GOT3 (cell line): Measurements from ENCODE around the gene XDH.

ENCODE experiments used
- DNase-seq: peaks from one replicate; lab custom pipeline; 2025; ENCODE audit warnings: mixed read lengths; lab: John Stamatoyannopoulos, UW

XDH gene

DNA sequence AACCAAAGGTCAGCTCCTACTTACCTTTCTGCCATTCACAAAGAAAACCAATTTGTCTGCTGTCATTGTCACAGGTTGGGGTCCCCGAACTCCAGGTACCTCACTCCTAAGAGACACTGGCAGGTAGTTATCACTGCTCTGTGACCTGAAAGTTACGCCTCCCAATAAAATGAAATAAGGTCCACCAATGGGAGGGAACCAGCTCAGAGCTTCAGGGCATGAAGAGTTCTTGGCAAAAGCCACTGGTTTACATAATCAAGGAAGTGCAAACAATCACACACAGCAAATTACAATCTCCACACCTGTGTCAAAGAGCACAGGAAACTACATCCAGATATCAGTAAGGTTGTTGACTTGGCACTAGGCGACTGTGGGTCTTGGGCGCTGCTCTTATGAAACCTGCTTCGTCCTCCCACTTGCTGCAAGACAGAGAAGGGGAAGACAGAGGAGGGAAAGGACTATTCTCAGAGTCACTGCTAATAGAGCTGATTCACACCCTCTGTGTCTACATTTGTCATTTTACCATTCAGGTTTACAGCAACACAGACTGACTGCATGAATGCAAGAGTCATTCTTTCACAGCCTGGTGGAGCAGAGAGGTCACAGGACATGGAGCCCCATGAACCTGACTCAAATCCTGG is at the start of gene XDH:
XDH (minus strand) TSS at position 142 of the 641 bp plus-strand sequence; CDS start at position 66, 76 bp downstream.
- no peak for DNase-seq

DNA sequence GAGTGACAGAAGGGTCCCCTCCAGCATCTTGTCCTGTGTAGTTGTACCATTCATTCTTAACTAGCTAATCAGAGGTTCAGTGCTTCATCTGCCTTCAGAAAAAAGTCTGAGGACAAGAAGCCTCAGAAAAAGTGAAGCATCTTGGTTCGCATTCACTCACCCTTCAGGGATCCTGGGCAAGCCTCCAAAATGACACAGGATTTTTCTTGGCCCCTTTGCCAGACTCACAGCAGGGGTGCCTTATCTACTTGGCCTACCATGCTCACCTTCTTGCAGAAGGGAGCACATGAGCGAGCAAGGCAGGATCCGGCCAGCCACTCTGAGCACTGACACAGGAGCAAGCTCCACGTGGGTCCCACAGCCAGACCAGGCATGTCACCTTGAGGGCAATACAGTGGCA is 43.1 kb upstream of the XDH start:
- DNase-seq, result no peak

DNA sequence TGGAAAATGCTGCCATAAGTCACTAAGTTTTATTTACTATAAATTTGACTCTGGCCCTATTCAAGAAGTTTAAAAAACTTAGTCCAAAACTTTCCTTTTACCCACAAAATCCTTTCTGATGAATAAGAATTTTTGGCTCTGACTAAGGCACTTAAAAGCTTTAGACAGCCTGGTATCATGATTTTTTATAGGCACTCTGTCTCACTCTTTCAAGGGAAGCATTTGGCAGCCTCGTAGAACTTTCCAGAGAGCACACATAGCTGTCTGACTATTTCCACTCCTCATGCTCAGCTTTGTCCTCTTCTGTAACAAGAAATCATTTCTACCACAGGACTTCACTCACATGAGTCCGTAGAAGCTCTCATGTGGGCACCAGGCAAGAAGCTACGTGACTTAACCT is 32.3 kb upstream of the XDH start:
- no peak for DNase-seq

DNA sequence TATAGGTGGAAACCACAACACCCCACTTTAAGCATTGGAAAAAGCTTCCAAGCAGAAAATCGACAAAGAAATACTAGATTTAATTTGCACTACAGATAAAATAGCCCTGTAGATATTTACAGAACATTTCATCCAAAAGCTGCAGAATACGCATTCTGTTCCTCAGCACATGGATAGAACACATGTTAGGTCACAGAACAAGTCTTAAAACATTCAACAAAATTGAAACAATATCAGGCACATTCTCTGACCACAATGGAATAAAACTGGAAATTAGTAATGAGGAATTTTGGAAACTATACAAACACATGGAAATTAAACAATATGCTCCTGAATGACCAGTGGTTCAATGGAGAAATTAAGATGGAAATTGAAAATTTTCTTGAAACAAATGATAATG is 27.8 kb upstream of the XDH start:
- DNase-seq, result no peak

DNA sequence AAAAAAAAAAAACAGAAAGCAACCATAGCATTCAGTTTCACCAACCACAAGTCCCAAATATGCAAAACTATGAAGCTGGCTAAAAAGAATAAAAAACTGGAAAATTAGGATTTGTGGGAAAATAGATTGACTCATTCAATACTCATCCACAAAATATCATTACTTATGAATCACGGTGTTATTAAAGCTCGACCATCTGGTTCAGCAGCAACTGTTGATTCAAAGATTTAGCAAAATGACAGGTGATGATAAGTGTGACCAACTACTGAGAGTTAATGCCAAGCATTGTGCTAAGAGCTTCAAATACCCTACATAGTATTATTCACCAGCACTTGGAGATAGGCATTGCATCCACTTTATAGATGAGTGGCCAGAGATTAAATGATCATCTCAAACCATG is 26.2 kb upstream of the XDH start:
- DNase-seq, result no peak

DNA sequence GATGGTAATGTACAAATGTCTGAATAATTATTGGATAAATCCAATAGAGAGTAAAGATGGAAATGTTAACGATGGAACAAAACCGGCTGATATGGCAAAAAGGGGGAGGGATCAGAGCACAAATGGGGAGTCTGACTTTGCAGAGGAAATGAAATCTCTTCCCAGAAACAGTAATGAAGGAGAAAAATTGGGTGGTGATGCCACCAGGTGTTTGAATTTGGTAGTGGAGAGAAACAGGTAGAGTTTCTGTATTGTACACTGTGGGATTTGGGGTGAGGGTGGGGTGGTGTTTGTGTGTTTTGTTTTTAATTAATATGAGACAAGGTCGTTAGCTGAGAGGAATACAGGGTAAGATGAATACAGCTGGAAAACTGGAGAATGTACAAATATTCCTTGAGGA is 20.4 kb upstream of the XDH start:
- no peak for DNase-seq

DNA sequence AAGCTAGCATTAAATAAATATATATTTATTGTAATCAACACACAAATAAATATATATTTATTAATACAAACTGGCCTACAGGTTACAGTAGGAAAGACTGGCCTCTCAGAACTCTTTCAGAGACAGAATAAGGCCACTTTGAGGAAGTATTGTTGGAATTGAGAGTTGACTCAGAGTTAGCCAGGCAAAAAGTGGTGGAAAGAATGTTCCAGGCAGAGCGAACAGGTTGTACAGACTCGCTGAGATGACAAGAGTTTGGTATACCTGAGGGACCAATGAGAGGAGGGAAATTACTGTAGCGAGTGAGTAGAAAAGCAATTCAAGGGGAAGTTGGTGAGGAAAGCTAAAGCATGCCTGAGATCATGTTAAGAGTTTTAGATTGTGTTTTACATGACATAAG is 19.0 kb upstream of the XDH start:
- no peak for DNase-seq

DNA sequence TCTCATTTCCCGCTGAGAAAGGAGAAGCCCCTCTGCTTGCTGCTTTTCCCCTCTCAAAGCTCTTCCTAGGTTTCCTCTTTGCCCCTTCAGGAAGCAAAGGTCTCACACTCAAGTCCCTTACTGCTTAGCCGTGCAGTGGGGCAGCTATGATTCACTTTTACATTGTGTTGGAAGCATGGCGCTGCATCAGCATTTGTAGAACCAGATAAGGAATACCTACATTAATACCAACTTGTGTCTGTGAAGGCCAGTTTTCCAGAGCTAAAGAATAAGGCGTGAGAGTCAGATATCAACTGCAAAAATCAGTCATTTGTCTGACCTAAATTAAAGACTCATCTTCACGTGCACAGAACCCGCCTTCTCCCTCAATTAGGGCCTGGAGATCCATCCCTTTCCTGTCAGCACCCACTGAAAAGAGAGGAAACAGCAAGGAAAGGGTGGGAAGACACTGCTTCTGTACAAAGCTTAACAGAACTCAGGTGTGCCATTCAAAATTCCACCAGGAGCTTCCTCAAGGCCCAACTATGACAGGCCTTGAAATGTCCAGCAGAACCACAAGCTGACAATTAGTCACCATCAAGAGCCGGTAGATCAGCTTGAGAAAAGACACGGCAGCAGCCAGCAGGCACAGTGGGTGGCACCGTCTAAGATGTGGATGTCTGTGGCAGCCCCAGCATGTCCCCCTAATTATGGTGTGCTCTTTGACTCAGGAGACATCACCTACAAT is 16.1 kb upstream of the XDH start:
- no peak for DNase-seq

DNA sequence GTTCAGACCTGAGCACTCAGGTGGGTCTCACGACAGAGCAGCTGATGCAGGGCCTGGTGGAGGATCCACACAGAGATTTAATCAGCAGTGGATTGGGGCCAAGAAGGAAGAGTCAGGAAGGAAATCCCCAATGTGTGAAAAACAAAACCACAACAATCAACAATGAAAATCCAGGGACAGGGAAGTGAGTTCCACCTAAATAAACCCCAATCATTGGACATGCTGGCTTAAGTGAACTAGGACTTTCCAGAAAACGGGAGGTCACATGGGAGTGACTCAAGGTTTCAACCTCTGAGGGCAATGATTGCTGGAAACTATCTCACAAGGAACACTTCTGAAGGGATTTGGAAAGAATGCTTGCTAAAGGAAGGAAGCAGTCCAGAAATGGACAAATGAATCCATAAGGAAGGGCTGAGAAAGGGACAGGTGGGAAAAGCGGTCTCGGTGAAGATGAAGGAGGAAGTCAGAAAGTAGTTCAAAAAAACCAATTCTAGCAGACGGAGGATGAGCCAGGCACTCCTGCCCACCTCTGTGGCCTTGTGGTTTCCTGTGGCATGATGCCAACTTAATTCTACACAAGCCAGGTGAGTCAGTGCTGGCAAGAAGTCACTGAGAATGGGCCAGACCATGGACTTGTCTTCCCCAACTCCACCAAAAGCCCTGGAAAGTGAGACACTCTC is 15.4 kb upstream of the XDH start:
- no peak for DNase-seq

DNA sequence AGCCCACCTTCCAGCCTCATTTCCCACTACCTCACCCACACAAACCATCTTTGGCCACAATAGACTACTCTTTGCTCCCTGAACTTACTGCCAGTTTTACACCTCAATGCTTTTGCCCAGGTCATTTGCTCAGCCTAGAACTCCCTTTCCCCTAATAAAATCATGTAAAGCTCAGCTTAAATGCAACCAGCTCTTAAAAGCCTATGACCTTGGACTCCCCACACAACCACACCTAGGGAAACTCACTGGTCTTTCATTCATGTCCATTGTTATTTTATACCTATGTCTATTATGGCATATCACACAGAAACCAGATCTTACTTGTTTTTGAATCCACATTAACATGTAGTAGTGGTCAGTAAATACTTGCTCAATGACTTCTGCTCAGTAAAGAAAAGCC is 14.5 kb upstream of the XDH start:
- no peak for DNase-seq

DNA sequence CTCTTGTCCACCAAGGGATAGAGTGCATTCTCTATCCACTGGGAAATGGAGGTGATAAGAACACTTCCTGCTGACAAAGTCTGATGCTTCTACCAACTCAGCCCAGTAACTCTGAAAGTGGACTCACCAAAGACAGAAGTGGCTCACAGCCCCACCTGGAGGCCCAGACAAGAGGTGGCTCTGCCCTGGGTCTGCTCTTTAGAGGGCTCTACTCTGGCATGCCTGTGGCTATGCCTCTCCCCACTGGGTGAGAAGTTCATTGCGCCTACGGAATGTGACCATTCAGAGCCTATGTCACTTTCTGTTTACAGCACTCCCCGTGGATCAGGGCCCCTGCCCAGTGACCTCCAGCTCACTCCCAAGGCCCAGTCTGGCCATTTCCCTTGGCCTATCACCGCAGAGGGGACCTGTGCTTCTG is 13.5 kb upstream of the XDH start:
- no peak for DNase-seq

DNA sequence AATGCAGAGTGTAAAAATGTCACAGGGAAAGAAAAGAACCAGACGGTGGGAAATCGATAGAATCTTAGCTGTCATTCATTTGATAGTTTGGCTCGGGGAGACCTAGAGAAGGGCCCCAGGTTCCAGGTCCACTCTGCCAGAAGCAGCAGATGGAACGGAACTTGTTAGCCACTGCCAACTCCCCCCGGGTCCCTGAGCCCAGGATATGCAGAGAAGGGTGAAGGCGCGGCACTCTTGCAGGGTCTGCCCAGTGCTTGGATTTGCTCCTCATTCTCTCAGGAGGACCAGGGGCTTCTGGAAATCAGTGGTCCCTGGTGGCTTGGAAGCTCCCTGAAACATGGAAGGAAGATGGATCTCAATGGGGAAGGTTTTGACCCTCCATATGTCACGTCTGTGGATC is 11.6 kb upstream of the XDH start:
- DNase-seq, result no peak

DNA sequence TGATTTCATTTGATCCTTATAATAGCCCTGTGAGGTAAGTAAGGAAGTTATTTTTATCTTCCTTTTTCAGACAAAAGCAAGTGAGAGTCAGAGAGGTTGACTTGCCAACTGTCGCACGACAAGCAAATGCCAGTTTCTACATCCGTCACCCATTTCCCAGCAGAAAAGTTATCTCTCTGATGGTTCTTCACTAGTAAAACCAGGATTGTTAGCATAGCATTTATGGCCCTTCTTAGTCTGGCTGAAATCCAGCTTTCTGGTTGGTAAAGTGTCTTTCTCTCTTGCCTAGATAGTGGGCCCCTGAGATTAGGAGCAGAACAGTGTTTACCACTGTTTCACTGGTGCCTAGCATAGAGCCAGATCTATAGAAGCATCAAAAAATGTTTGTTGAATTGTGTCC is 7.1 kb upstream of the XDH start:
- DNase-seq, result no peak

DNA sequence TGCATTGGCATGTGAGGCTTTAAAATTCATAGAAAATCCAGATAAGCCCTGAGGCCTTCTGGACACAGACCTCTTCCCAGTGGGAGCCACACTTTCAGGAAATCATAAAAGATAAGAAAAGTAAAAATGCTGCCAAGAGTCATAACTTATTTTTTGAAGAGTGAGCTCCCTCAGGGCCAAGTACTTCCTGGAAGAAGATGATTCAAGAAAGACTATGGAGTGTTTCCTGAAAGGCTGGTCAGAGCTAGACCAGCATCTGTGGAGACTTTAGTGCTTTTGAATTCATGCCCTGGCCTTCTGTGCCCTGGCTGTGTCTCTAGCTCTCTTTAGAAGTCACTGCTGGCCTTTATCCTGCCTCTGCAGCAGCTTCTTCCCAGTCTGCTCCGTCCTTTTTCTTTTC is 6.4 kb upstream of the XDH start:
- no peak for DNase-seq

DNA sequence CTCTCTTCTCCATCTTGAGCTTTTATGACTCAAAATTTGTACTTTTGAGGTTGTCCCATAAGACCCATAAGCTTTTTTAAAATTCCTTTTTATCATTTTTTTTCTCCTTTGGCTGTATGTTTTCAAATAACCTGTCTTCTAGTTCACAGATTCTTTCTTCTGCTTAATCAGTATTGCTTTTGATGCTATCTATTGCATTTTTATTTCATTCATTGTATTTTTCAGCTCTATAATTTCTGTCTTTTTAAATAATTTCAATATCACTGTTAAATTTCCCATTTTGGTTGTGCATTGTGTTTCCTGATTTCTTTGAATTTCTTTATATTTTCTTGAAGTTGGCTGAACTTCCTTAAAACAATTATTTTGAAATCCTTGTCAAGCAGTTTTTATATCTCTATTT is 4.8 kb upstream of the XDH start:
- no peak for DNase-seq

DNA sequence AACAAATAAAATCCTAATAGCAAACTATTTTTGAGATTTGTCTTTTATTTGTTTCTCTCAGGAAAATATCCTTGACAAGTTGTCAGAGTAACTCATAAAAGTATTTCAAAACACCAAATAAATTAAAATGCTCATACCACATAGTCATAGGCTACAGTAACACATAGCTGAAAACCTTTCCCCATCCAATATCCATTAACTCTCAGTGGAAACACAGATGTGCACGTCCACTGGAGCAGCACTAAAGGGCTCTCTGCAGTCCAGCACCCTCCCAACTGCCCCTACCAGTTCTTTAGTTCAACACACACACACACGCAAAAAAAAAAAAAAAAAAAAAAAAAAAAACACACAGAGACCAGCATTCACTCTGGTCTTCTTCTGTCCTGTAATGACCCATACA is 879 bp upstream of the XDH start:
- DNase-seq, result no peak

DNA sequence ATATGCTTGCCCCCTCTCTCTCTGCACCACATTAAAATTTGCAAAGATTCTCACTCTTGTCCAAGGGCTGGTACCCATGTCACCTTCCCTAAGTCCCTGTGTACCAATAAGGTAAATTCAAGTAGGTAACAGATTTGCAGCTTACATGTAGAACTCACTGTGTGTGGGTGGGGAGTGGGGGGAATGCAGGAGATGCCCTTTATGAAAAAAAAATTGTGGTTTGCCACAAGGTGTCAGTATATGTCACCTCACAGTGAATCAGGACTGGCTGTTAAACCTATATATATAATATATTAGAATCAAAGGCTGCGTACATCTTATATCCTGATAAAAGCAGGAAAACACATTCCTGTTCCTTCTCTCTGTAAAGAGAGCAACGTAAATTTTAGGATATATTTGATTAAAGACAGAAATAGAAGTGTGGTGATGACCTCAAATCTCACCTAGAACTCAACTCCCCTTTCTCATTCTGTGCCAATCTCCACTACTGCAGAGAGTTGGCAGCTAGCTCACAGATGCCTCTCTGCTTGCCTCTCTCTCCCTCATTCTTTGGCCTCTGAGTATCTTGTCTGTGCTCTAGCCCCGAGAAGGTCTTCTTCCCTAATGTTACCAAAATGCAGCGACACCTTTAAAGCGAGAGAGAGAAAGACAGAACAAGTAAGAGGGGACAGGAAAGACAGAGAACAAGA is 536 bp downstream of the XDH start:
- DNase-seq, result no peak

DNA sequence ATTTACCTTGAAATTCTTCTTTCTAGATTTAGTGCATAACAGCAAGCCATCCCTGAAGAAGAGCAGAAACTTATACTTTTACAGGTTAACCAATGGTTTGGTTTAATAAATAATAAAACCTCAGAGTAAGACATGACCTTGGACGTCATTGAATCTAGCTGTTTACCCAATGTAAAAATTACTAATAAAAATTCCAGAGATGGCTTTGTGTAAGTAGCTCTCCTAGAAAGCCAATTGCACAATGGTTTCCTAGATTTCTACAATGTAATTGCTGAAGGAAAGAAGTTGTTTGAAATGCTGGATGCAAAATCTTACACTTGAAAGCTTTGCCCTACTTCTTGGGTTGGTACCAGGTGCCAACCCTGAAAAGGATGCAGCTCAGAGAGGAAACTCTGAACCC is 1.5 kb downstream of the XDH start:
- no peak for DNase-seq

DNA sequence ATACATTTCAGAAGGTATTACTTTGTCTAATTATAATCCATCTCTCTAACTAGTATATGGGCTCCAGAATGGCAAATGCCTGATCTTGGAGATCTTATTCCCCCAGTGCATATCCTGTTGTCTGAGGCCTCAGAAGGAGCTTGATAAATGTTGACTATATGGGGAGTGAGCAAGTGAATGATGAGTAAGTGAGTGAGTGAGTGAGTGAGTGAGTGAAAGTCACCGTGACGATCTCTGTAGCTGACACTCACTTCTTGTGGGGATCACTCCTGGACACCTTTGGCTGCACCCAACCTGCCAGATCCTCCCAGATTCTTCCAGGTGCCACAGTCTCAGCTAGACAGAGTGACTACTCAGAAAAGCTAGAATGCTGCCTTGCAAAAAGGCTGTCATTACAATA is 2.8 kb downstream of the XDH start:
- DNase-seq, result no peak

DNA sequence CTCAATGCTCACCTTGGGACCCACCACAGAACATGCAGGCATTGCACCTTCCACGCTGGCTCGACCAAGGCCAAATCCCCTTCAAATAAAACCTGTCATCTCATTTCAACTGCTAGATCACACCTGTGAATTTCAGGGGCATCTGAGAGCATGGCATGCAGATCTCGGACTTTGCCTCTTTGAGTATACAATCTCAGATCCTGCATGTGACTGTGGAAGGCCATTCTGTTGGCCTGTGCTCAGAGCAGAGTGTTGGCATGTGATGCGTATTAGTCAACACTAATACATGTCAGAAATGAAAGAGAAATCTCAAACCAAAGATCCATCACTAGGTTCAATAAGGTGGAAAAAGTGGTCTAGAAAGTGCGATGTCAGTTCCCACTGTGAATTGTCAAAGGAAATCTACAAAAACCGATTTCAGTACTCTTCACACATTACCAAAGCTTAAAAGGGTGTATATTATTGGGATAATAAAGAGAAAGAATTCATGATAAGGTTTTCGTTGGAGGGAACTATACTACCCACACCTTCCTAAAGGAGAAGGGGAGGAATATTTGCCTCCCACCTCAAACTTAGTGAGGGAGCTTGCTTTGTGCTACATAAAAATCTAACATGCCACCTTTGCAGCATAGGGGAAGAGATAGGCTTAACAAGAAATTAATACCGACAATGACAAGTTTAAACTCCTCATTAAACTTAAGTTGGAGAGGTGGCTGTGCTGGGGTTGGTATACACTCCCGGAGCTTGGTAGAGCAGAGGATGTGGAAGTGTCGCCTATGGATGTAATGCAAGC is 7.8 kb downstream of the XDH start:
- no peak for DNase-seq

DNA sequence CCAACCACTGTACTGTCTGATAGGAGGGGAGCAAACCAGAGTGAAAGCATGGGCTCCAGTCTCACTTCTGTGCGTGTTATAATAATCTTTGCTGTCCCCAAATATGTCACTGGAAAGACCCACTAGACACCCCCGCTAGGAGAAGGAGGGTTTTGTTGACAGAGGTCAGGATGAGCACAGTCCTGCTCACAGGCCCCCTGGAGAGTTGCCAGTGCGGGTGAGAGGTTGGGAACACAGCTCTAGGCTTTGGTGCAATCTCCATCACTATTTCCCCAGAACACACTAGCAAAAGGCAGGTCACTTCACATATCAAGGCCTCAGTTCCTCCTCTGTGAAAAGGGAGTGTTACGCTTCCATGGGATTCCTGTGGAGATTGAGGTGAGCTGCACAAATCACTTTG is 9.7 kb downstream of the XDH start:
- DNase-seq, result no peak

DNA sequence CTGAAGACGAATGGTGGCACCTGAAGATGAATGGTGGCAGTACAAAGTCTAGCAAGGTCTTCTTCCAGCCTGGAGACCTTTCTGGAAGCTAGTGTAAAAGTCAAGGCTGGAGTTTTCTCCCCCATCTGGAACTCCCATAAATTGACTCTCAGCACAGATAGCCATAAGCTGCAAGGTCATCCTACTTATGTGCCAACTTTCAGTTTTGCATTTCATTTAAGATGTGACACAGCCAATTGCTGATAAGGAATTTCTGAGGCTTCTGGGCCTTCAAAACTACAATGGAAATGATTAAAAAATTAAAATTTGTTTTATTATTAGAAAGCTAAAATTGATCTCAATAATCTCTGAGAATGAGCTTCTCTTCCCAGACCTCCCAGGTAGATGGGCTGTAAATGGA is 10.2 kb downstream of the XDH start:
- no peak for DNase-seq
